Endodermal cell (in vitro differentiated cells): ENCODE results near the gene ARHGAP27. TPM values are rescaled to one million over a fixed set of nuclear protein-coding genes. Genes with fewer than 3 reads are reported as not detected.

ENCODE experiments used
- DNase-seq: peaks from one replicate; pipeline ENCODE4 v3.0.0-alpha.2; 2017
- H3K27ac ChIP-seq: 2 replicates; pipeline ENCODE4 v1.5.1; 2013; ENCODE audit warnings: mild to moderate bottlenecking, low read depth, low read length, moderate library complexity
- H3K27me3 ChIP-seq: 2 replicates; pipeline ENCODE4 v1.6.1; 2013; ENCODE audit warnings: mild to moderate bottlenecking, low read length, moderate library complexity; ENCODE audit not compliant: insufficient read depth, control insufficient read depth, poor library complexity, severe bottlenecking
- H3K36me3 ChIP-seq: 2 replicates; pipeline ENCODE4 v1.7.0; 2013; ENCODE audit warnings: mild to moderate bottlenecking, low read length, moderate library complexity; ENCODE audit not compliant: control insufficient read depth, insufficient read depth
- H3K4me1 ChIP-seq: one replicate; pipeline ENCODE4 v1.7.0; 2013; ENCODE audit warnings: low read length; ENCODE audit not compliant: control insufficient read depth, insufficient read depth
- H3K4me3 ChIP-seq: 2 replicates; pipeline ENCODE4 v1.5.1; 2013; ENCODE audit warnings: mild to moderate bottlenecking, low read length, moderate library complexity
- H3K9ac ChIP-seq: 2 replicates; pipeline ENCODE4 v1.6.1; 2013; ENCODE audit warnings: mild to moderate bottlenecking, low read length, moderate library complexity; ENCODE audit not compliant: poor library complexity, severe bottlenecking; ENCODE audit errors: extremely low read depth
- H3K9me3 ChIP-seq: 2 replicates; pipeline ENCODE4 v1.6.1; 2013; ENCODE audit warnings: mild to moderate bottlenecking, low read length, moderate library complexity; ENCODE audit not compliant: control insufficient read depth
- H3K27ac Mint-ChIP-seq: 2 replicates; pipeline ENCODE4 v1.8.0; 2020; ENCODE audit warnings: mixed read lengths
- H3K27me3 Mint-ChIP-seq: 2 replicates; pipeline ENCODE4 v1.8.0; 2021; ENCODE audit warnings: mild to moderate bottlenecking, mixed read lengths; ENCODE audit not compliant: insufficient read depth
- H3K36me3 Mint-ChIP-seq: 2 replicates; pipeline ENCODE4 v1.8.0; 2020; ENCODE audit warnings: low read depth, mixed read lengths
- H3K4me1 Mint-ChIP-seq: 2 replicates; pipeline ENCODE4 v1.8.0; 2020; ENCODE audit warnings: mixed read lengths
- H3K4me3 Mint-ChIP-seq: 2 replicates; pipeline ENCODE4 v1.8.0; 2020; ENCODE audit warnings: mild to moderate bottlenecking, moderate library complexity, mixed read lengths
- H3K9me3 Mint-ChIP-seq: 2 replicates; pipeline ENCODE4 v1.8.0; 2020; ENCODE audit warnings: mild to moderate bottlenecking, mixed read lengths
- WGBS, 2 experiments: methylation state at CpG; one replicate each; pipeline versions ENCODE4 v1.1.5 to v1.1.7; 2013; ENCODE audit warnings: missing lambda C conversion rate in 2 of 2, mixed read lengths in 1 of 2; ENCODE audit not compliant: insufficient coverage in 1 of 2, insufficient read length in 1 of 2; 5-methylcytosine and 5-hydroxymethylcytosine counted together
- total RNA-seq, 2 donors: library from RNA; stranded (reverse); fragmentation: NEBNext Ultra II Directional in 1 of 2; extraction: Animal tissue kit (Norgen Biotek cat#: 25700) in 1 of 2; gene quantifications; 2 replicates in 1 of 2; 3 replicates in 1 of 2; pipeline ENCODE4 v1.2.1, GENCODE V29; 2021
- TF ChIP-seq, protein P1 (sequence below): fragments of 200-600 bp; sonication (generic); conservative IDR thresholded peaks from 2 replicates; pipeline ENCODE4 v1.5.0; 2021; ENCODE audit warnings: antibody characterized with exemption, mild to moderate bottlenecking

ARHGAP27 gene
- total RNA-seq, 2 donors from 2014 or later, result 16.4 to 20.6 TPM

DNA sequence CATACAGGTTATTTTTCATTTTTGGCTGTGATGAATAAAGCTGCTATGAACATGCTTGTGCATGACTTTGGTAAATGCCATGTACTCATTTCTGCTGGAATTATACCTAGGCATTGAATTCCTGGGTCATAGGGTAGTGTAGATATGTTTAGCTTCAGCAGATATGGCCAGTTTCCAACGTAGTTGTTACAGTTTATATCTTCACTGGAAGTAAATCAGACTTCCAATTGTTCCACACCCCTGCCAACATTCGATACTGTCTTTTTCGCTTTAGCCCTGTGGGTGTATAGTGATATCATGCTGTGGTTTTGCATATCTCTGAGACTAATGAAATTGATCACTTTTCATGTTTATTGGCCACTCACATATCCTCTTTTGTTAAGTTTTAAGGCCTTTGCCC is 50.4 kb downstream of the ARHGAP27 start:
- Mint-ChIP-seq H3K4me3 (no peak overlapping the region), H3K27ac (no peak overlapping the region), H3K27me3 (peaks cover 26% of the 10 kb centered on the region), H3K4me1 (peaks cover 13% of the 10 kb centered on the region), H3K36me3 (no peaks in the 10 kb centered on the region), H3K9me3 (no peaks in the 10 kb centered on the region)
- Histone ChIP-seq H3K36me3 (no peaks in the 10 kb centered on the region), H3K9me3 (no peaks in the 10 kb centered on the region), H3K9ac (no peak overlapping the region), H3K4me1 (no peaks in the 10 kb centered on the region), H3K27ac (no peak overlapping the region), H3K4me3 (no peak overlapping the region), H3K27me3 (no peaks in the 10 kb centered on the region)
- 100% methylated on average over 3 of the region's 3 CpGs; no CpG with 5 or more reads in 1 of the 2 experiments for WGBS, 2 experiments
- DNase-seq, result no peak
- TF ChIP-seq, protein P1, sequence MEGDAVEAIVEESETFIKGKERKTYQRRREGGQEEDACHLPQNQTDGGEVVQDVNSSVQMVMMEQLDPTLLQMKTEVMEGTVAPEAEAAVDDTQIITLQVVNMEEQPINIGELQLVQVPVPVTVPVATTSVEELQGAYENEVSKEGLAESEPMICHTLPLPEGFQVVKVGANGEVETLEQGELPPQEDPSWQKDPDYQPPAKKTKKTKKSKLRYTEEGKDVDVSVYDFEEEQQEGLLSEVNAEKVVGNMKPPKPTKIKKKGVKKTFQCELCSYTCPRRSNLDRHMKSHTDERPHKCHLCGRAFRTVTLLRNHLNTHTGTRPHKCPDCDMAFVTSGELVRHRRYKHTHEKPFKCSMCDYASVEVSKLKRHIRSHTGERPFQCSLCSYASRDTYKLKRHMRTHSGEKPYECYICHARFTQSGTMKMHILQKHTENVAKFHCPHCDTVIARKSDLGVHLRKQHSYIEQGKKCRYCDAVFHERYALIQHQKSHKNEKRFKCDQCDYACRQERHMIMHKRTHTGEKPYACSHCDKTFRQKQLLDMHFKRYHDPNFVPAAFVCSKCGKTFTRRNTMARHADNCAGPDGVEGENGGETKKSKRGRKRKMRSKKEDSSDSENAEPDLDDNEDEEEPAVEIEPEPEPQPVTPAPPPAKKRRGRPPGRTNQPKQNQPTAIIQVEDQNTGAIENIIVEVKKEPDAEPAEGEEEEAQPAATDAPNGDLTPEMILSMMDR, result no peak

DNA sequence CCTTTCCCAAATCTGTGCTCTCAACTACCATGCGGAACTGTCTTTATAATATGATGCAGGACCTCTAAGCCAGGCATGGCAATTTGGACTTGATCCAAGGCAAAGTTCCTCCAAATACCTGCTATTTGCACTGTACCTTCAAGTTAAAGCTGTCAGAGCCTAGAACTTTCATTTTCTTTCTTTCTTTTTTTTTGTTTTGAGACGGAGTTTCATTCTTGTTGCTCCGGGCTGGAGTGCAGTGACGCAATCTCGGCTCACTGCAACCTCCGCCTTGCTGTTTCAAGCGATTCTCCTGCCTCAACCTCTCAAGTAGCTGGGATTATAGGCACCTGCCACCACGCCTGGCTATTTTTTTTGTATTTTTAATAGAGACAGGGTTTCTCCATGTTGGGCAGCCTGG is 51.7 kb downstream of the ARHGAP27 start:
- Mint-ChIP-seq H3K27me3 (peaks cover 26% of the 10 kb centered on the region), H3K36me3 (no peaks in the 10 kb centered on the region), H3K9me3 (no peaks in the 10 kb centered on the region), H3K4me1 (peaks cover 17% of the 10 kb centered on the region), H3K27ac (no peak overlapping the region), H3K4me3 (no peak overlapping the region)
- WGBS, 2 experiments, result 83 to 90% methylated on average over 8 of the region's 8 CpGs
- Histone ChIP-seq H3K27ac (no peak overlapping the region), H3K27me3 (no peaks in the 10 kb centered on the region), H3K9ac (no peak overlapping the region), H3K4me1 (no peaks in the 10 kb centered on the region), H3K4me3 (no peak overlapping the region), H3K36me3 (no peaks in the 10 kb centered on the region), H3K9me3 (no peaks in the 10 kb centered on the region)
- TF ChIP-seq, protein P1, result no peak
- DNase-seq, result no peak

DNA sequence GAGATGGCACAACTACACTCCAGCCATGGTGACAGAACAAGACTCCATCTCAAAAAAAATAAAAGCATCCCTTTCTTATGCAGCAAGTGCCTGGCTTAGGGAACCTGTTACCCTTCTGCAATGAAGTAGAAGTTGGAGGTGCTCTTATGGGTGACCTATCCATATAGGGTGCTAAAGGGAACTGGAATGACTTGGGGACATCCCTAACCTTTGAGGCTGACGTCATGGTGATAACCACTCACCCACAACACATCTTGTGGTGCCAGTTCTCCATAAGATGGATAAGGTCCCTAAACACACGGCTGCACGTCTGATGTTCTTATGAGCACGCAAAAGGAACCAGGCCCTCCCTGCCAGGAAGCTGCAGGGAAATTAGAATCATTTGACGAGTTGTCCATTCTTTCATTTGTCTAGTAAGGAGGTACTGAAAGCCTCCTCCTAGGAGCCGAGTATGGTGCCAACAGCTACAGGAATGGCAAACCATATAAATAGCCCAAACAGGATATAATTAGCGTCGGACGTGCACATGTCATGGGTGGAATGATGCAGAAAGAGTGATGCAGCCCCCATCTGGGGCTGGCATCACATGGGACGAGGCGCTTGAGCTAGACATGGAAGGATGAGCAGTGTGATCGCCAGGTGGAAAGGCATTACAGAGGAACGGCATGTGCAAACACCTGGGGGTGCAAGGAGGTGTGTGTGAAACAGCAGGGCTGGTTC is 52.5 kb downstream of the ARHGAP27 start:
- H3K27ac Mint-ChIP-seq, result no peak overlapping the region
- Histone ChIP-seq H3K27me3 (no peaks in the 10 kb centered on the region), H3K9me3 (no peaks in the 10 kb centered on the region), H3K4me1 (no peaks in the 10 kb centered on the region), H3K27ac (no peak overlapping the region), H3K36me3 (no peaks in the 10 kb centered on the region), H3K9ac (no peak overlapping the region), H3K4me3 (no peak overlapping the region)
- no peaks in the 10 kb centered on the region for H3K9me3 Mint-ChIP-seq
- peaks cover 26% of the 10 kb centered on the region for H3K27me3 Mint-ChIP-seq
- H3K4me1 Mint-ChIP-seq, result peaks cover 18% of the 10 kb centered on the region
- H3K36me3 Mint-ChIP-seq, result no peaks in the 10 kb centered on the region
- TF ChIP-seq, protein P1, result no peak
- WGBS, 2 experiments, result 88 to 91% methylated on average over 10 to 13 of the region's 13 CpGs
- DNase-seq, result no peak
- no peak overlapping the region for H3K4me3 Mint-ChIP-seq
